ENCODE results near the gene CSTPP1. TPM values are rescaled to one million over a fixed set of nuclear protein-coding genes. Genes with fewer than 3 reads are reported as not detected.

The CSTPP1 gene
- total RNA-seq, 3 donors from 2014 or later = 31.9 to 41.1 (median 32.8) TPM

- H3K4me1 ChIP-seq (ENCODE audit: low read depth) = peaks cover 15% of the 10 kb centered on the region
- DNase-seq = no peak
- no peak for ATAC-seq
- intact Hi-C loops (cut with DNase I, micrococcal nuclease) = loop anchor here in 1 of 2 donors (10.0 kb wide), 1 partner anchor 241 kb away; the partner anchor contains the start of gene LRP4
- no peak overlapping the region for H3K4me3 ChIP-seq
- no peaks in the 10 kb centered on the region for H3K9me3 ChIP-seq
- TF ChIP-seq CTCF (IDR thresholded peaks at IDR 0.05) = no peak
- H3K36me3 ChIP-seq (ENCODE audit: low read depth) = no peaks in the 10 kb centered on the region
Observed at GRCh38 chr11:47155879-47156278, 219.3 kb downstream of the CSTPP1 start.

- DNase-seq (no peak), ATAC-seq (no peak)
- Histone ChIP-seq H3K4me3 (no peak overlapping the region), H3K9me3 (no peaks in the 10 kb centered on the region), H3K36me3 (ENCODE audit: low read depth) (no peaks in the 10 kb centered on the region), H3K4me1 (ENCODE audit: low read depth) (peaks cover 15% of the 10 kb centered on the region)
- intact Hi-C loops (cut with DNase I, micrococcal nuclease) = loop anchor here in 1 of 2 donors (10.0 kb wide), 1 partner anchor 242 kb away; the partner anchor contains the start of gene LRP4
- no peak for TF ChIP-seq CTCF (IDR thresholded peaks at IDR 0.05)
Observed at GRCh38 chr11:47156333-47156732, 219.8 kb downstream of the CSTPP1 start.

GRCh38 chr11:47156951-47157350 is 220.4 kb downstream of the CSTPP1 start:
- no peak for ATAC-seq
- H3K4me1 ChIP-seq (ENCODE audit: low read depth) = peaks cover 15% of the 10 kb centered on the region
- DNase-seq = no peak
- intact Hi-C loops (cut with DNase I, micrococcal nuclease) = loop anchor here in 1 of 2 donors (10.0 kb wide), 1 partner anchor 242 kb away; the partner anchor contains the start of gene LRP4
- TF ChIP-seq CTCF (IDR thresholded peaks at IDR 0.05) = no peak
- no peaks in the 10 kb centered on the region for H3K9me3 ChIP-seq
- H3K36me3 ChIP-seq (ENCODE audit: low read depth) = no peaks in the 10 kb centered on the region
- H3K4me3 ChIP-seq = no peak overlapping the region

GRCh38 chr11:47157805-47158204 is 221.2 kb downstream of the CSTPP1 start:
- no peaks in the 10 kb centered on the region for H3K36me3 ChIP-seq (ENCODE audit: low read depth)
- no peak for ATAC-seq
- intact Hi-C loops (cut with DNase I, micrococcal nuclease) = loop anchor here in 1 of 2 donors (10.0 kb wide), 1 partner anchor 243 kb away; the partner anchor contains the start of gene LRP4

GRCh38 chr11:47158242-47158641 is 221.7 kb downstream of the CSTPP1 start:
- DNase-seq (no peak), ATAC-seq (no peak)
- Histone ChIP-seq H3K4me1 (ENCODE audit: low read depth) (peaks cover 7% of the 10 kb centered on the region), H3K36me3 (ENCODE audit: low read depth) (no peaks in the 10 kb centered on the region), H3K4me3 (no peak overlapping the region), H3K9me3 (no peaks in the 10 kb centered on the region)
- intact Hi-C loops (cut with DNase I, micrococcal nuclease) = loop anchor here in 1 of 2 donors (10.0 kb wide), 1 partner anchor 243 kb away; the partner anchor contains the start of gene LRP4
- no peak for TF ChIP-seq CTCF (IDR thresholded peaks at IDR 0.05)

More at GRCh38 chr11:47157805-47158204, 221.2 kb downstream of the CSTPP1 start:
- no peak for TF ChIP-seq CTCF (IDR thresholded peaks at IDR 0.05)
- Histone ChIP-seq H3K4me3 (no peak overlapping the region), H3K9me3 (no peaks in the 10 kb centered on the region), H3K4me1 (ENCODE audit: low read depth) (peaks cover 11% of the 10 kb centered on the region)
- DNase-seq = no peak
